ENCODE results near the gene ZFAND5.

DNA sequence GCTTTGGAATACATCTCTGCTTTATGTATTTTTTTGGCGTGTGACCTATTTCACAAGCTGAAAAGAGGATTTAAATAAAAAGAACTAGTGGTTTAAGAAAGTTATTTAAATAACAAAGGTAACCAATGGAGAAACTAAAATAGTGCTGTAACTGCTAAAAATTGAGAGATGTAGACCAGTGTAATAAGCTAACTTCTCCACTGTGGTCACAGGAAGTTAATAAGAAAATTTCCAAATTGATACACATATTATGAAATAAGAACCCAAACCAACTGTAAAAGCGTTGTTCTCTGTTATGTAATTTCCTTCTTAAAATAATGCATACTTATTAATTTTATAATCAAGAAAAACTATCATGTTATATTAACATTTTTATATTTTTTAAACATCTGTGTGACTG is 29.1 kb upstream of the ZFAND5 start:
- TF ChIP-seq, protein P1, sequence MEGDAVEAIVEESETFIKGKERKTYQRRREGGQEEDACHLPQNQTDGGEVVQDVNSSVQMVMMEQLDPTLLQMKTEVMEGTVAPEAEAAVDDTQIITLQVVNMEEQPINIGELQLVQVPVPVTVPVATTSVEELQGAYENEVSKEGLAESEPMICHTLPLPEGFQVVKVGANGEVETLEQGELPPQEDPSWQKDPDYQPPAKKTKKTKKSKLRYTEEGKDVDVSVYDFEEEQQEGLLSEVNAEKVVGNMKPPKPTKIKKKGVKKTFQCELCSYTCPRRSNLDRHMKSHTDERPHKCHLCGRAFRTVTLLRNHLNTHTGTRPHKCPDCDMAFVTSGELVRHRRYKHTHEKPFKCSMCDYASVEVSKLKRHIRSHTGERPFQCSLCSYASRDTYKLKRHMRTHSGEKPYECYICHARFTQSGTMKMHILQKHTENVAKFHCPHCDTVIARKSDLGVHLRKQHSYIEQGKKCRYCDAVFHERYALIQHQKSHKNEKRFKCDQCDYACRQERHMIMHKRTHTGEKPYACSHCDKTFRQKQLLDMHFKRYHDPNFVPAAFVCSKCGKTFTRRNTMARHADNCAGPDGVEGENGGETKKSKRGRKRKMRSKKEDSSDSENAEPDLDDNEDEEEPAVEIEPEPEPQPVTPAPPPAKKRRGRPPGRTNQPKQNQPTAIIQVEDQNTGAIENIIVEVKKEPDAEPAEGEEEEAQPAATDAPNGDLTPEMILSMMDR (IDR thresholded peaks at IDR 0.05): no peak
- TF ChIP-seq EP300 (IDR thresholded peaks at IDR 0.05) (no peak), POLR2AphosphoS5 (IDR thresholded peaks at IDR 0.05) (no peak)
